ENCODE results near the gene HEMGN.

GRCh38 chr9:97895211-97895610 lies 42.8 kb downstream of the HEMGN start:
- TF ChIP-seq EZH2 (IDR thresholded peaks at IDR 0.05; ENCODE audit: borderline replicate concordance) (no peak), EZH2phosphoT487 (IDR thresholded peaks at IDR 0.05; ENCODE audit: low read depth, severe bottlenecking, unreplicated experiment) (no peak)
- TF ChIP-seq, protein P1, sequence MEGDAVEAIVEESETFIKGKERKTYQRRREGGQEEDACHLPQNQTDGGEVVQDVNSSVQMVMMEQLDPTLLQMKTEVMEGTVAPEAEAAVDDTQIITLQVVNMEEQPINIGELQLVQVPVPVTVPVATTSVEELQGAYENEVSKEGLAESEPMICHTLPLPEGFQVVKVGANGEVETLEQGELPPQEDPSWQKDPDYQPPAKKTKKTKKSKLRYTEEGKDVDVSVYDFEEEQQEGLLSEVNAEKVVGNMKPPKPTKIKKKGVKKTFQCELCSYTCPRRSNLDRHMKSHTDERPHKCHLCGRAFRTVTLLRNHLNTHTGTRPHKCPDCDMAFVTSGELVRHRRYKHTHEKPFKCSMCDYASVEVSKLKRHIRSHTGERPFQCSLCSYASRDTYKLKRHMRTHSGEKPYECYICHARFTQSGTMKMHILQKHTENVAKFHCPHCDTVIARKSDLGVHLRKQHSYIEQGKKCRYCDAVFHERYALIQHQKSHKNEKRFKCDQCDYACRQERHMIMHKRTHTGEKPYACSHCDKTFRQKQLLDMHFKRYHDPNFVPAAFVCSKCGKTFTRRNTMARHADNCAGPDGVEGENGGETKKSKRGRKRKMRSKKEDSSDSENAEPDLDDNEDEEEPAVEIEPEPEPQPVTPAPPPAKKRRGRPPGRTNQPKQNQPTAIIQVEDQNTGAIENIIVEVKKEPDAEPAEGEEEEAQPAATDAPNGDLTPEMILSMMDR (IDR thresholded peaks at IDR 0.05; ENCODE audit: poor library complexity) = no peak

All from hepatocyte (in vitro differentiated cells).